K562 (cell line): ENCODE data around the gene ZSCAN21. TPM values are rescaled to one million over a fixed set of nuclear protein-coding genes. Genes with fewer than 3 reads are reported as not detected.

Source experiments
- CREBBP ChIP-seq: IDR thresholded peaks from one replicate; pipeline ENCODE4 v1.6.1; 2012; ENCODE audit warnings: low read depth, mild to moderate bottlenecking, control low read depth, inconsistent platforms, low read length
- CREM ChIP-seq: IDR thresholded peaks from 2 replicates; pipeline ENCODE4 v1.6.1; 2014; ENCODE audit warnings: antibody characterized with exemption, low read depth
- HIVEP1 ChIP-seq: fragments of 250-450 bp; sonication (Bioruptor Pico); IDR thresholded peaks from 2 replicates; pipeline ENCODE4 v1.4.0; 2020; ENCODE audit warnings: mild to moderate bottlenecking
- KLF13 ChIP-seq: fragments of 450-650 bp; IDR thresholded peaks from 2 replicates; pipeline ENCODE4 v1.6.1; 2016; ENCODE audit warnings: missing genetic modification characterization, low read depth, mild to moderate bottlenecking, missing compliant biosample characterization, moderate library complexity, borderline replicate concordance
- RCOR1 ChIP-seq, 2 experiments: IDR thresholded peaks; 2 replicates each; pipeline ENCODE4 v1.6.1; 2012; ENCODE audit warnings: low read depth in 2 of 2, low read length in 2 of 2, borderline replicate concordance in 1 of 2, improper control_type of control experiment in 1 of 2
- SMC3 ChIP-seq: conservative IDR thresholded peaks from 2 replicates; pipeline ENCODE4 v1.6.1; 2011; ENCODE audit warnings: low read depth, low read length, improper control_type of control experiment; ENCODE audit not compliant: insufficient read depth
- ZFP30 ChIP-seq: fragments of 250-450 bp; sonication (Bioruptor Pico); IDR thresholded peaks from 2 replicates; pipeline ENCODE4 v1.8.0; 2022; ENCODE audit warnings: moderate library complexity, mild to moderate bottlenecking, inconsistent platforms, borderline replicate concordance
- polyA plus RNA-seq, 8 experiments: library from polyadenylated mRNA; depleted of rRNA in 4 of 8; stranded (reverse) in 5 of 8; unstranded in 3 of 8; fragments of >200 nt; fragmentation: Nextera tagmentation in 2 of 8; fragmentation: Illumina TruSeq in 1 of 8; extraction: Ambion mirVana in 2 of 8; extraction: Trizol in 1 of 8; gene quantifications; 2 replicates each; pipeline versions ENCODE4 v1.2.1 to v1.2.3, GENCODE V29; 2011 to 2014; ENCODE audit warnings: inconsistent platforms in 1 of 8, missing spikeins in 1 of 8
- total RNA-seq, 7 experiments: library from RNA; depleted of rRNA in 6 of 7; stranded (reverse); fragments of >200 nt in 6 of 7; fragmentation: Illumina TruSeq in 2 of 7; extraction: Trizol in 2 of 7; gene quantifications; 2 replicates each; pipeline versions ENCODE4 v1.2.1 to v1.2.3, GENCODE V29; 2011 to 2021; ENCODE audit warnings: low replicate concordance in 1 of 7
- TF ChIP-seq, protein P1 (sequence below), 2 experiments: fragments of 450-650 bp; formaldehyde crosslinking in 1 of 2; IDR thresholded peaks; 2 replicates each; pipeline versions ENCODE4 v1.4.0 to v1.6.1; 2014 to 2020; ENCODE audit warnings: mild to moderate bottlenecking in 2 of 2, borderline replicate concordance in 1 of 2, low read depth in 1 of 2
- TF ChIP-seq, protein P2 (sequence below), 2 experiments: fragments of 150-350 bp in 1 of 2; IDR thresholded peaks; 2 replicates each; pipeline ENCODE4 v1.6.1; 2012 to 2016; ENCODE audit warnings: low read depth in 2 of 2, low read length in 2 of 2, mild to moderate bottlenecking in 1 of 2, moderate library complexity in 1 of 2
- TF ChIP-seq, protein P3 (sequence below): IDR thresholded peaks from 2 replicates; pipeline ENCODE4 v1.6.1; 2016; ENCODE audit warnings: missing genetic modification characterization, missing compliant biosample characterization

ZSCAN21 gene
- total and polyA plus RNA-seq, 9 of the 15 experiments (the other 6 are each of a cell fraction or from before 2014, with no cell fraction given), result 5.9 to 15.5 (median 13.2) TPM

DNA sequence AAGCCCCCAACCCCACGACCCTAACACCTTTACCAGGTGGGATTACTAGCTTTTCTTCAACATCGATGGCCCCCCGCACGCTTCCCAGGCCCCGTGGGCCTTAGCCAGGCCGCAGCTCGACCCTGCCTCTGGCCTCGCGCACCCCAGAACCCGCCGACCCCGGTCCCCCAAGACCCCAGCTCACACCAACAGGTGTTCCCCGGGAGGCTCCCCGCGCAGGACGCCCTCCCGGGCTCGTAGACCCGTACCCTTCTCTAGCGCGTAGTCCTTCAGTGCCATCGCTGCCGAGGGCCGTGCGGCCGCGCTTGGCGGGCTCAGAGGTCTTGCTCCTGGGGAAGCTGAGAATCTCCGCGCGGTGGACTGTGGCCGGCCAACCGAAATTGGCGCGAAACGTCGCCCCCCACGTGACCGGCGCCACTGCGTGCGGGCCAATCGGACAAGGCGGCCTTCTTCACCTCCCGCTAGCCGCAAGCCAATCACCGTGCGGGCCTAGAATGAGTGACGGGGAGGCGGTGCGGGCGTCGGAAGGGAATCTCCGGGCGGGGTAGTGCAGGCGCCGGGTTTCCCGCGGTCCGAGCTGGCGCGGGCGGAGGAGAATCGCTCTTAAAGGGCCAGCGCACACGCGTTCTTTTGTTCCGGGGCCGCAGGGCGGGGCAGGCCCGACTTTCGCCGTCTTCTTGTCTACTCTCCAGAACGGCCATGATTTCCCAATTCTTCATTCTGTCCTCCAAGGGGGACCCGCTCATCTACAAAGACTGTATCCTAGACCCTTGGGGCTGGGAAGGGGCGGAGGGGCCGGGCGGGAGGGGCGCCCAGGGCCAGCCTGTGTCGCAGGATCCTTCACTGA lies 51.7 kb downstream of the ZSCAN21 start, which contains the start of the genes AP4M1 and MCM7 (continued):
- TF ChIP-seq, protein P1, sequence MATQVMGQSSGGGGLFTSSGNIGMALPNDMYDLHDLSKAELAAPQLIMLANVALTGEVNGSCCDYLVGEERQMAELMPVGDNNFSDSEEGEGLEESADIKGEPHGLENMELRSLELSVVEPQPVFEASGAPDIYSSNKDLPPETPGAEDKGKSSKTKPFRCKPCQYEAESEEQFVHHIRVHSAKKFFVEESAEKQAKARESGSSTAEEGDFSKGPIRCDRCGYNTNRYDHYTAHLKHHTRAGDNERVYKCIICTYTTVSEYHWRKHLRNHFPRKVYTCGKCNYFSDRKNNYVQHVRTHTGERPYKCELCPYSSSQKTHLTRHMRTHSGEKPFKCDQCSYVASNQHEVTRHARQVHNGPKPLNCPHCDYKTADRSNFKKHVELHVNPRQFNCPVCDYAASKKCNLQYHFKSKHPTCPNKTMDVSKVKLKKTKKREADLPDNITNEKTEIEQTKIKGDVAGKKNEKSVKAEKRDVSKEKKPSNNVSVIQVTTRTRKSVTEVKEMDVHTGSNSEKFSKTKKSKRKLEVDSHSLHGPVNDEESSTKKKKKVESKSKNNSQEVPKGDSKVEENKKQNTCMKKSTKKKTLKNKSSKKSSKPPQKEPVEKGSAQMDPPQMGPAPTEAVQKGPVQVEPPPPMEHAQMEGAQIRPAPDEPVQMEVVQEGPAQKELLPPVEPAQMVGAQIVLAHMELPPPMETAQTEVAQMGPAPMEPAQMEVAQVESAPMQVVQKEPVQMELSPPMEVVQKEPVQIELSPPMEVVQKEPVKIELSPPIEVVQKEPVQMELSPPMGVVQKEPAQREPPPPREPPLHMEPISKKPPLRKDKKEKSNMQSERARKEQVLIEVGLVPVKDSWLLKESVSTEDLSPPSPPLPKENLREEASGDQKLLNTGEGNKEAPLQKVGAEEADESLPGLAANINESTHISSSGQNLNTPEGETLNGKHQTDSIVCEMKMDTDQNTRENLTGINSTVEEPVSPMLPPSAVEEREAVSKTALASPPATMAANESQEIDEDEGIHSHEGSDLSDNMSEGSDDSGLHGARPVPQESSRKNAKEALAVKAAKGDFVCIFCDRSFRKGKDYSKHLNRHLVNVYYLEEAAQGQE (IDR thresholded peaks at IDR 0.05; ENCODE audit: borderline replicate concordance), result peak; percentile 94
- TF ChIP-seq, protein P1 (CRISPR knock-in tag; IDR thresholded peaks at IDR 0.05; ENCODE audit: low read depth), result no peak
- TF ChIP-seq HIVEP1 (CRISPR knock-in tag), result 0 out of 2 replicates have a peak, but pooled peaks have one; percentile 41
- peak; percentile 89 for TF ChIP-seq CREM
- no peak; the same call in 1 of the 2 replicates for TF ChIP-seq SMC3
- peak in 1 of 2 experiments; percentile 64; a peak in 3 of 4 replicates for TF ChIP-seq RCOR1 (IDR thresholded peaks at IDR 0.05; ENCODE audit: borderline replicate concordance in 1 of 2, low read depth in 2 of 2, low read length in 2 of 2)
- TF ChIP-seq CREBBP, result no peak
- TF ChIP-seq, protein P2, sequence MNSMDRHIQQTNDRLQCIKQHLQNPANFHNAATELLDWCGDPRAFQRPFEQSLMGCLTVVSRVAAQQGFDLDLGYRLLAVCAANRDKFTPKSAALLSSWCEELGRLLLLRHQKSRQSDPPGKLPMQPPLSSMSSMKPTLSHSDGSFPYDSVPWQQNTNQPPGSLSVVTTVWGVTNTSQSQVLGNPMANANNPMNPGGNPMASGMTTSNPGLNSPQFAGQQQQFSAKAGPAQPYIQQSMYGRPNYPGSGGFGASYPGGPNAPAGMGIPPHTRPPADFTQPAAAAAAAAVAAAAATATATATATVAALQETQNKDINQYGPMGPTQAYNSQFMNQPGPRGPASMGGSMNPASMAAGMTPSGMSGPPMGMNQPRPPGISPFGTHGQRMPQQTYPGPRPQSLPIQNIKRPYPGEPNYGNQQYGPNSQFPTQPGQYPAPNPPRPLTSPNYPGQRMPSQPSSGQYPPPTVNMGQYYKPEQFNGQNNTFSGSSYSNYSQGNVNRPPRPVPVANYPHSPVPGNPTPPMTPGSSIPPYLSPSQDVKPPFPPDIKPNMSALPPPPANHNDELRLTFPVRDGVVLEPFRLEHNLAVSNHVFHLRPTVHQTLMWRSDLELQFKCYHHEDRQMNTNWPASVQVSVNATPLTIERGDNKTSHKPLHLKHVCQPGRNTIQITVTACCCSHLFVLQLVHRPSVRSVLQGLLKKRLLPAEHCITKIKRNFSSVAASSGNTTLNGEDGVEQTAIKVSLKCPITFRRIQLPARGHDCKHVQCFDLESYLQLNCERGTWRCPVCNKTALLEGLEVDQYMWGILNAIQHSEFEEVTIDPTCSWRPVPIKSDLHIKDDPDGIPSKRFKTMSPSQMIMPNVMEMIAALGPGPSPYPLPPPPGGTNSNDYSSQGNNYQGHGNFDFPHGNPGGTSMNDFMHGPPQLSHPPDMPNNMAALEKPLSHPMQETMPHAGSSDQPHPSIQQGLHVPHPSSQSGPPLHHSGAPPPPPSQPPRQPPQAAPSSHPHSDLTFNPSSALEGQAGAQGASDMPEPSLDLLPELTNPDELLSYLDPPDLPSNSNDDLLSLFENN (IDR thresholded peaks at IDR 0.05; ENCODE audit: low read depth in 2 of 2, low read length in 2 of 2), result peak in 1 of 2 experiments; percentile 63; a peak in 1 of 4 replicates
- TF ChIP-seq KLF13, result no peak
- TF ChIP-seq ZFP30 (CRISPR knock-in tag), result no peak
- TF ChIP-seq, protein P3, sequence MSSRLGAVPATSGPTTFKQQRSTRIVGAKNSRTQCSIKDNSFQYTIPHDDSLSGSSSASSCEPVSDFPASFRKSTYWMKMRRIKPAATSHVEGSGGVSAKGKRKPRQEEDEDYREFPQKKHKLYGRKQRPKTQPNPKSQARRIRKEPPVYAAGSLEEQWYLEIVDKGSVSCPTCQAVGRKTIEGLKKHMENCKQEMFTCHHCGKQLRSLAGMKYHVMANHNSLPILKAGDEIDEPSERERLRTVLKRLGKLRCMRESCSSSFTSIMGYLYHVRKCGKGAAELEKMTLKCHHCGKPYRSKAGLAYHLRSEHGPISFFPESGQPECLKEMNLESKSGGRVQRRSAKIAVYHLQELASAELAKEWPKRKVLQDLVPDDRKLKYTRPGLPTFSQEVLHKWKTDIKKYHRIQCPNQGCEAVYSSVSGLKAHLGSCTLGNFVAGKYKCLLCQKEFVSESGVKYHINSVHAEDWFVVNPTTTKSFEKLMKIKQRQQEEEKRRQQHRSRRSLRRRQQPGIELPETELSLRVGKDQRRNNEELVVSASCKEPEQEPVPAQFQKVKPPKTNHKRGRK (tag), result no peak
